Measurements from ENCODE around the gene ZNF365. TPM values are rescaled to one million over a fixed set of nuclear protein-coding genes. Genes with fewer than 3 reads are reported as not detected.

The ZNF365 gene
- total RNA-seq, 1 experiment from 2014 or later, result 1.8 TPM

GRCh38 chr10:62426600-62426999 lies 52.4 kb downstream of the ZNF365 start:
- ChIA-PET POLR2A (no interaction called here), RAD21 (ENCODE audit: low non-redundant PET in 1 of 2, low total read pairs in 2 of 2, uncharacterized antibody in 2 of 2, unreplicated experiment in 2 of 2) (interaction anchor here in 1 of 2 experiments (0.6 kb wide), 1 partner anchor 162 kb away, joined by 3 read pairs; no protein-coding TSS in a partner anchor), CTCF (interaction anchor here (0.6 to 1.0 kb wide), 2 partner anchors 11 to 162 kb away, joined by 3 read pairs; no protein-coding TSS in a partner anchor)
- intact Hi-C loops (cut with micrococcal nuclease), result loop anchor here (10.0 kb wide), 1 partner anchor 392 kb away; no protein-coding TSS in a partner anchor
- no peaks in the 10 kb centered on the region for H4K20me1 ChIP-seq (ENCODE audit: insufficient read depth)
- ATAC-seq (peak; percentile 83), DNase-seq (ENCODE audit: low read depth, low spot score) (peak; percentile 36)
- H3K4me3 ChIP-seq (replicated peaks in 1 of 2; ENCODE audit: low read depth in 1 of 2, low read length in 2 of 2), result no peak overlapping the region
- H3K4me1 ChIP-seq (ENCODE audit: control insufficient read depth in 1 of 2, insufficient read depth in 2 of 2, low read length in 2 of 2), result peaks cover 4 to 35% of the 10 kb centered on the region in 2 experiments; a peak in 3 of 4 replicates
- peak overlapping the region; percentile 65 for H3K4me2 ChIP-seq (ENCODE audit: low read length)
- no peaks in the 10 kb centered on the region for H3K9me2 ChIP-seq (ENCODE audit: insufficient read depth)
- TF ChIP-seq MAX (IDR thresholded peaks at IDR 0.05), result no peak
- no peak for TF ChIP-seq ELF1 (IDR thresholded peaks at IDR 0.05; ENCODE audit: borderline replicate concordance, low read depth)
- TF ChIP-seq, protein P1, sequence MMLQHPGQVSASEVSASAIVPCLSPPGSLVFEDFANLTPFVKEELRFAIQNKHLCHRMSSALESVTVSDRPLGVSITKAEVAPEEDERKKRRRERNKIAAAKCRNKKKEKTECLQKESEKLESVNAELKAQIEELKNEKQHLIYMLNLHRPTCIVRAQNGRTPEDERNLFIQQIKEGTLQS (IDR thresholded peaks at IDR 0.05), result no peak
- TF ChIP-seq CTCF (IDR thresholded peaks at IDR 0.05 in 2 of 3, conservative IDR thresholded peaks at IDR 0.05 in 1 of 3; ENCODE audit: borderline replicate concordance in 1 of 3, insufficient read depth in 1 of 3, low read depth in 2 of 3, low read length in 2 of 3), result no peak
- no peak for TF ChIP-seq TCF7L2 (IDR thresholded peaks at IDR 0.05; ENCODE audit: borderline replicate concordance, extremely low read depth, insufficient read depth, insufficient read length)
- TF ChIP-seq SRF (IDR thresholded peaks at IDR 0.05; ENCODE audit: low read depth), result no peak
- no peak for TF ChIP-seq CBX3 (IDR thresholded peaks at IDR 0.05; ENCODE audit: low read depth)
- TF ChIP-seq JUND (IDR thresholded peaks at IDR 0.05), result no peak
- no peak for TF ChIP-seq POLR2A (IDR thresholded peaks at IDR 0.05; ENCODE audit: borderline replicate concordance, extremely low read depth, insufficient read depth, insufficient read length)
- TF ChIP-seq FOSL1 (IDR thresholded peaks at IDR 0.05; ENCODE audit: low read depth), result no peak
- no TSS peak for BruUV-seq (replicated peaks)
- no peak overlapping the region for H3K9ac ChIP-seq (ENCODE audit: low read length)
- no peaks in the 10 kb centered on the region for H3K36me3 ChIP-seq (ENCODE audit: control insufficient read depth in 1 of 2, insufficient read depth in 2 of 2, low read length in 2 of 2)
- H2AFZ ChIP-seq (ENCODE audit: low read depth, low read length, poor library complexity, severe bottlenecking), result no peak overlapping the region
- no peaks in the 10 kb centered on the region for H3K79me2 ChIP-seq (ENCODE audit: insufficient read depth, low read length)
- no peaks in the 10 kb centered on the region for H3K9me3 ChIP-seq (ENCODE audit: control insufficient read depth in 1 of 2, insufficient read depth in 1 of 2, low read depth in 1 of 2, low read length in 2 of 2)
- no peaks in the 10 kb centered on the region for H3K27me3 ChIP-seq (ENCODE audit: insufficient read depth, low read length)
- H3K27ac ChIP-seq (ENCODE audit: low read depth, low read length), result no peak overlapping the region

Data from HCT116 (cell line).